ENCODE results near the gene GDPD4. TPM values are rescaled to one million over a fixed set of nuclear protein-coding genes. Genes with fewer than 3 reads are reported as not detected.

GDPD4 gene
- total RNA-seq, 1 donor from 2014 or later: not detected

DNA sequence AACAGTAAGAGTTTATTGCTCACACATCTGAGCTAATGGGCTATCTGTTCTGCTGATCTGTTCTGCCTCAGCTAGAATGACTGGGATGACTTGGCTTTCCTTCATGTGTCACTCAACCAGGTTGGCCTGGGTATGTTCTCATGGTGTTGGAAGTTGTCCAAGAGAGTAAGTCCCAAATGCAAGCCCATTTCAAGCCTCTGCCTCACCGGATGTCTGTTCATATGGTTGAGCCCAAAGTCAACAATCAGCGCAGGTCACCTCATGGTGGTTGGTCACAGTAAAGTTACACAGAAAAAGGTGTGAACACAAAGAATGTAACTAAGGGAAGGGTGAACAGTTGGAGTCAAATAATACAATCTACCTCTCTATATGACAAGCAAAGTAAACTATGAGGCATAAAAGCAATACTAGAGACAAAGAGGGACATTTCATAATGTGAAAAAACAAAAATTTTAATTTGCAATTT is 1.9 kb downstream of the GDPD4 start:
- DNase-seq: no peak

DNA sequence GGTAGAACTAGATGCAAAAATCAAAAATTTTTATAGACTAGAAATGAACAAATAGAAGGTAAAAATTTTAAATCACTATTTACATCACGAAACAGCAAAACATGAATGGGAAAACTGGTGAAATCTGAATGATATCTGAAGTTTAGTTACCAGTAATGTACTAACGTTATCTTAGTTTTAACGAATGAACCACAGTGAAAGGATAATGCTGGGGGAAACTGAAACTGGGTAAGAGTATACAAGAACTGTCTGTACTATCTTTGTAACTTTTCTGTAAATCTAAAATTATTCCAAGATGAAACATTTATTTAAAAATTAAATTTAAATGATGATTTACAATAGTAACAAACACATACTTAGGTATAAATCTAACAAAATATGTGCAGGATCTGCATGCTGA is 7.4 kb downstream of the GDPD4 start:
- no peak for DNase-seq

DNA sequence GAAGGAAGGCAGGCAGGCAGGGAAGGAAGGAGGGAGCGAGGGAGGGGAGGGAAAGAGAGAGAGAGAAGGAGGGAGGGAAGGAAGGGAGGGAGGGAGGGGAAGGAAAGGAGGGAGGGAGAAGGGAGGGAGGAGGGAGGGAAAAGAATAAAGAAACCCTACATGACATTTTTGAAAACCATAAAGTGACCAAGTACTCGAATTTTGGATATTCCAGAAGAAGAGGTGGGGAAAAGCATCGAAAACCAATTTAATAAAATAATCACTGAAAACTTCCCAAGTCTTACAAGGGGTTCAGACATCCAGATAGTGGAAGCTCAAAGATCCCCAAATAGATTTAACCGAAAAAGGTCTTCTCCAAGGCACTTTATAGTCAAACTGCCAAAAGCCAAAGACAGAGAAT is 11.7 kb downstream of the GDPD4 start:
- no peak for DNase-seq

DNA sequence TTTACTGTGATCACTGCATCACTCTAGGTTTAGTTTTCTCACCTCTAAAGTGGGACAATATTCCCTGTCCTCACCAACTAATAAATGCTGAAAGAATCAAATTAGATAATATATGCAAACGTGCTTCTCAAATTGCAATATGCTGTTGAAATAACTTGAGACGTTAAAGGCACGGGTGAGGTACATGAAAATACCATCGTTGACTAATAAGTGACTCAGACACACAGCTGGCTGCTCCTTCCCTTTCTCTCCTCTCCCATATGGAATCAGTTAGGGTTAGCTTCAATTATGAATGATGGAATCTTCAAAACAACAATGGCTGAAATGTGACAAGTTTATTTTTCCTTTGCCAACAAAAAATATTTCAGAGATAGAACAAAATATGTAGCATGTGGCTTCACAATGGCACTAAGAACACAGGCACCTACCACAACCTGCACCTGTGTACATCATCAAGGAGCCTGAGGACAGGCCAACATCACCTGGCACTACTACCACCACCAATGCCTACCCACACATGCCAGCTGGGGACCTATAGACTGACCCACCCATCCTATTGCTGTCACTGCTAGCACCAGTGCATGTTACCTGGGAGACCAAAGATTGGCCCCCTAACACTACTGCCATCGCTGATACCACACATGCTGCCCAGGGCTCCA is 13.7 kb downstream of the GDPD4 start:
- DNase-seq: no peak

DNA sequence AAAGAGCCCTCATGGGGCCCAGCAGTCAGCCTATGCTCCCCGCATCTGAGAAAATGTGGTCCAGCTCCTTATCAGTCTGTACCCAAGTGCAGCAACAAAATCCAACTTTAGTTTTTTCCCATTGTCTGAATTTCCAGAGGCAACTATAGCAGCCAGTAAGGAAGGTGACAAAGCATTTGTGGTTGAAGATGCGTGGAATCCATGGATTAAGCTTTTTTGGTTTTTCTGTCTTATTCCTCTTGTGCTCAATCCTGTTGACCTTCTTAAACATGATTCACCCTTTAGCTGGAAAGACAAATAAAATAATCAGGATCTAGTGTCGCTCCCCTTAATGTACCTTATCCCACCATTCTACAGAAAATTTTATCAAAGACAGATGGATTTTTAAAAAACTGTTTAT is 14.3 kb downstream of the GDPD4 start:
- no peak for DNase-seq

DNA sequence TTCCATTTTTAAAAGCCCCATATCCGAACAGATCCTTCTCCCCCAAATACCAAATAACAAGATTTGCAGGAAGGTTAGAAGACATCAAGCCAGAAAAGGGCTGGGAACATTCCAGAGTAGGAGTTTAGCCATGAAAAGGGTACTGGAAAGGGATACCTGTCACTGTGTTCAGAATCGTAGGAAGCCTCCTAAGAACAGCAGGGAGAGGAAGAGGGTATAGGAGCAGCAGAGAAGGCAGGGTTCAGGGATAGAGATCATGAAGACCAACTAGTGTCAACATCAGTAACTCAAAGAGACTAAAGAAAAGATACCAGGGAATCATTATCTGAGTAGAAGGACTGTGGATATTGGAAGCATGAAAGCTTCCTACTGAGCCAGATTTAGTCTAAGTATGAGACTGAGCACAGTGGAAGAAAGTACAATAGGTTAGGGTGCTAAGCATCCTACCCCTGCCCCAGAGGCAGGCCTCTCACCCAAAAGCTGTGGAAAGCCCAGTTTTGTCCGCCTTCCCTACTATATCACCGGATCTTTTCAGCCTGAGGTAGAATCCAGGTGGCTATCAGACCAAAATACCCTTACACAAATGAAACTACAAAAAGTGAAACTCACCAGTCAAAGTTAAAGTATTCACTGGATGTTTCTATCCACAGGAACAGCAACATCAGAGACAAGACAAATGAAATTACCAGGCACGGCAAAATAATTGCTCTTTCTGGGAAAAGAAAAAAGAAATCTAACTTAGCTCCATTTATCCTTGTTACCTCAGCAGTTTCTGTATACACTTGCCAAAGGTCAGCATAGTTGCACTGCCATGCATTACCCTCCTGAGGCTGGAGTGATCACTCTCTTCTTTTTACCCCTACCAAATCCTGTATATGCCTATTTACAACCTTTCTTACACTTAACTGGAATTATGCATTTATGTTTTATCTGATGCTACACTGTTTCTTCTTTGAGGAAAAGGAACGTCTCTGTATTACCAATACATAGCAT is 16.7 kb downstream of the GDPD4 start:
- DNase-seq: no peak

DNA sequence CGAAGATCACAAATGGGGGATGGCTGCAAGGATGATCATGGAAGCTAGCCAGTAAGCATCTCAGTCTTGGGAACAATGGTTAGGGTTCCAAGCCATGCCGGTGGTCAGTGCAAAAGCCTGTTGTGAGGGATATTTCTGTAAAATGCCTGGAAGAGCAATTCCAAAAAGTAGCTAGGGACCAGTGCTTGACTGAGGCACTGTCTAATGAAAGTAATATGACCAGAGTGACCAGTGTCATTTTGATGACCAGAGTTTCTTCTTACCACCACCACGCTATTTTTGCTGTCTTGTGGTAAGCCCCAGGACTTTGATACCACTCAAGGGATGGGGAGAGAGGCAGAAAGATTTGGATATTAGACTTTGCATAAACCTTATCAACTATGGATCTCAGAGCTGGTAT is 18.4 kb downstream of the GDPD4 start:
- no peak for DNase-seq

DNA sequence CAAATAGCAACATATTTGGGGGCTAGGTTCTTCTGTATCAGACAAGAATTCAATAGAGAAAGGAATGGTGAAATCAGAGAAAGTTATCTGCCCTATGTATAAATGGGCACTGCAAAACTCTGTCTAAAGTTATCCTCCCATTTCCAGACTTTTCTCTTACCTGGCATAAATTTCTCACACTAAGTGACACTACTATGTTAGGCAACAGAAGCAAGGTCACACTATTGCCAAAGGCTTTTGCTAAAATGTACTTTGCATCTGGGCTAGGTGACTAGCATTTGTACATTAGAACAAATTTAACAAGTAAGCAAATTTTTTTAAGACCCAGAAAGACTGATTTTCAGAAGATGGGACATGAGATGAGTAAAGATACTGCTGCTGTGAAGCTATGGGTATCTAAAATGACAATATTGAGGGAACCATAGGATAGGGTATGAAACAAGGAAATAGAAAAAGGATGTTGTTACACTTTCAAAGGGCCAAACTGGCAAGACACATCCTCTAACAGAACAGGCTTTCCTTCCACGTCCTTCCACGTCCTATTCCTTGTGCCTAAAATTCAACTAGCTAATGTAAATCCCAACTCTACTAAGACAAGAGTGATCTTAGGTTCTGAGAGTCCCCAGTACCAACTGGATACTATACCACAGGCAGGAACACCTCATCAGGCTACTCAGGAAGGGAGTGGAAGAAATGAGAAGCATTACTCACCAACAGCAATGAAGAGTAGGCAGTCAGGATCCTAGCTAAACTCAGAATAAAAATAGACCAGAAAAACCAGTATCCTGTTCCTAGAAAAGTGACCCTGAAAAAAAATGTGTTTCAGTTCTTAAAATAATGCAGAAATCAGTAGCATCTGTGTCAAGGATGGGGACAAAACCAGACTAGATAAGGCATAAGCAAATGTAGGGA is 22.6 kb downstream of the GDPD4 start:
- DNase-seq: no peak

DNA sequence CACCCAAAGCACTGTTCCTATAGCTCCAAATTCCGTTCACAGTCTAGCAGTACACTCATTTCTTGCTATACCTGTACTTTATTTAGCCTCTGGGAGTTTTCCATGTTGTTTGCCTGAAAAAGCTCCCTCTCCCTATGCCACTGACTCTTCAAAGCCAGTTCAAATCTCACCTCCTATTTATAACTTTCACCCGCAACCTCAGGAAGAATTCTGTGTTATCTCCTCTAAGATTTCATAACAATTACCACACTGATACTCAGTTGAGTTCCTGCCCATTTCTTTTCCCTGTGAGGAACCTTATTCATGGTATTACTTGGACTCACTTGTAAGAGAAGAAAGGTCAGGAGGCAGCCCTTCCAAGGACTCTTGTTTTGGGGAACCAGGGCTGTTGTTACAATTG is 25.2 kb downstream of the GDPD4 start:
- DNase-seq: no peak

DNA sequence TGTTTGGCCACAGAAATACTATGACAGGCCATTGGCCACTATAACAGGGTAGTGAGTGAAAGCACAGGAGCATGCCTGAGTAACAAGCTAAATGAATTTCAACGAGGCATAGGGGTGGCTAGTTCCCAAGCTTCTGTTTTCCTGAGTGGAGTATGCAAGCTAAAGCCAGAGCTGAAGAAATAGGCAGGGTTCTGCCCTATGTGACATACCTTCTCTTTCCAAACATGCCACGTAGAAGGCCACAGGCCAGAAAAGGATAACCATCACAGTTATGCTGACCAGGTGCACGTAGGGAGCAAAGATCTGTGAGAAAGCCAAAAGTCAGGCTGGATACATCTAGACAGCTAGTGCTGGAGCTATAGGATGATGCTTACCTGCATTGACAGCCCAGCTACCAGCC is 30.6 kb downstream of the GDPD4 start:
- DNase-seq: no peak

DNA sequence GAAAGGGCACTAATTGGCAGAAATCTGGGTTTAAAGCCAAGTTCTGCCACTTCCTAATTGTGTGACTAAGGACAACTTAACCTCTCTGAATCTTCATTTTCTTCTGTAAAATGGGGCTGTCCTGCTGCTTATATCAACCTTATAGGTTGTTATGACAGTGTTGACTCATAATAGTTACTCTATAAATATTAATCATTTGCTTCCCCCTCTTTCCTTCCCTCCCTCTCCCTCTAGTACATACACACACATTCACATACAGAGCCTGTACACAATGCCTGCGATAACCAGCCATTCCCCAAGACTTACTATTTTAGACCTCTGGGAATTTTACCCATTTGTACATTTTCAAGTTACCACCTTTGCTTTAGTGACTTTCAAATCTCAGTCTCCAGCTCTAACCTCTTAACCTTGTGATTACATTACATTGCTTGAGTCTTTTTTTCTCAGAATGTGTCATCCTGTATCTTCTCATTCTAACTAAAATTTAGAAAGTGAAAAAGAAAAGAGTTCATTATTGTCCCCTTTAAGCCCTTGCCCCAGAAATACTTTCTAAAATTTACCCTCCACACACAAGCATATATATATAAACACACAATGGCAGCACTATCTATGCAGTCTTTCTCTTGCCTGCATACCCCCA is 31.9 kb downstream of the GDPD4 start:
- no peak for DNase-seq

DNA sequence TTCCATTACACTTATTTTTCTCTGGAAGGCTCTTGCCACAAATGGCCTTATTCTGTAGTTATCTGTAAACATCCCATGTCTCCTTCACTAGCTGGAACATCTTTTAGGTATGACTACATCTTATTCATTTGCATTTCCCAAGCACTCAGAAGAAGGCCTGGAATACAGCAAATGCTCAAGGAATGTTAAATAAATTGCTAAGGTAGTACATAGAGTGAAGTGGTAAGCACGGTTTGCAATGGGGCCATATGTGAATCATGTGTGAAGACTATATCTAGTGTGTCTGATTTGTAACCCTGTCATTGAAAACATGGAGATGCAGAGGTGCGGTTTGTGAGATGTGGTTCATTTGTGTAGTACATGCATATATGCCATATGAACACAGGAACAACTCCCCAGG is 33.5 kb downstream of the GDPD4 start:
- no peak for DNase-seq

DNA sequence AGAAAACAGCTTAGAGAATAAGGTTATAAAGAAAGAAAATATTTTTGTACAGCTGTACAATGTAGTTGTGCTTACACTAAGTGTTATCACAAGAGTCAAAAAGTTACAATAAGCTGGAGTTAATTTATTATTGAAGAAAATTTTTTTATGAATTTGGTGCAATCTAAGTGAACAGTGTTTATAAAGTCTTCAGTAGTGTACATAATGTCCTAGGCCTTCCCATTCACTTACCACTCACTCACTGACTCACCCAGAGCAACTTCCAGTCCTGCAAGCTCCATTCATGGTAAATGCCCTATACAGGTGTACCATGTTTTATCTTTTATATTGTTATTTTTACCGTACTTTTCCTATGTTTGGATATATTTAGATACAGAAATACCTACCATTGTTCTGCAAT is 34.7 kb downstream of the GDPD4 start:
- no peak for DNase-seq

DNA sequence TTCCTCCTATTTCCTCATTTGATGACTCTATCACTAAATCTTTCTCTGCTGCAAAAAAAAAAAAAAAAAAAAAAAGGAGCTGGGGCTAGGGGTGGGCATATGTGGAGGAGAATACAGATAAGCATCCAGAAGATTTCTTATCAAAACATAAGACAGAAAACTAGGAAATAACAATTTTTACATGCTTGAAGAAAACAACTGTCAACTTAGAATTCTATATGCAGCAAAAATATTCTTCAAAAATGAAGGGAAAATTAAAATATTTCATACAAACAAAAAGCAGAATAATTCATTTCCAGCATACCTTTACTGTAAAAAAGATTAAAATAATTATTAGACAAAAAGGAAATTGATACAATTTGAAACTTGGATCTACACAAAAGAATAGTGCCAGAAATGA is 38.7 kb downstream of the GDPD4 start:
- no peak for DNase-seq

DNA sequence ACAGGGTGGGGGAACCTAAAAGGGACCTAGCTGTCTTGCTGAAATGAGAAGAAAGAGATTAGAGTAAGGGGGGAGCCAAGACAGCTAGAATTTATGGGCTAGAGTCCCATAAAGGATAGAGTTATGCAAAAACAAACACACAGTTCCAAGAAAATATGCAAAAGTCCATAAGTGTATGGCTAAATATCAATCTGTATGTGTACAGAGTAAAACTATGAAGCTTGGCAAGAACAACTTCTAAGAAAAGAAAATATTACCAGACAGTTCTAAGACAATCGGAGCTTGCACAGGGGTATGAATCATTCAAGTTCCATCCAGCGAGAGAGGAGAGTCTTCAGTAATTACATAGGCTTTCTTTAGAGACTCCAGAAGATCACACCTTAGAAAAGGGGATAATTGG is 41.8 kb downstream of the GDPD4 start:
- DNase-seq: no peak

DNA sequence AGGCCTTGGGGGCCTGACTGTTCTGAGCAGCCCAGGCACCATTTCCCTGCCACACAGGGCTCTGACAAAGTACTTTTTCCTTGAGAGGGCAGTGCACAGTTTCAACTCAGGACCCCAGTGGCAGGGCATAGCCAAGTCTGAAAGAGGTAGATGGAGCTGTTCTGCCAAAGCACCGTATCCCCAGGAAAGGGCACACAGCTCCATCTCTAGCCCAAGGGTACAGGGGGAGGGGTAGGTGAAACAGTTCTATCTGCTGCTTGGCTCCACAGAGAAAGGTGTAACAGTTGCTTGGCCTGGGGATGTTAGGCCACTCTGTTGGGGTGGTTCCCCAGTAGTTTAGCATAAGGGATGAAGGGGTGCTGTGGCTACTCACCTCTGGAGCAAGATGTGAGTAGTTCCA is 47.8 kb downstream of the GDPD4 start:
- no peak for DNase-seq

DNA sequence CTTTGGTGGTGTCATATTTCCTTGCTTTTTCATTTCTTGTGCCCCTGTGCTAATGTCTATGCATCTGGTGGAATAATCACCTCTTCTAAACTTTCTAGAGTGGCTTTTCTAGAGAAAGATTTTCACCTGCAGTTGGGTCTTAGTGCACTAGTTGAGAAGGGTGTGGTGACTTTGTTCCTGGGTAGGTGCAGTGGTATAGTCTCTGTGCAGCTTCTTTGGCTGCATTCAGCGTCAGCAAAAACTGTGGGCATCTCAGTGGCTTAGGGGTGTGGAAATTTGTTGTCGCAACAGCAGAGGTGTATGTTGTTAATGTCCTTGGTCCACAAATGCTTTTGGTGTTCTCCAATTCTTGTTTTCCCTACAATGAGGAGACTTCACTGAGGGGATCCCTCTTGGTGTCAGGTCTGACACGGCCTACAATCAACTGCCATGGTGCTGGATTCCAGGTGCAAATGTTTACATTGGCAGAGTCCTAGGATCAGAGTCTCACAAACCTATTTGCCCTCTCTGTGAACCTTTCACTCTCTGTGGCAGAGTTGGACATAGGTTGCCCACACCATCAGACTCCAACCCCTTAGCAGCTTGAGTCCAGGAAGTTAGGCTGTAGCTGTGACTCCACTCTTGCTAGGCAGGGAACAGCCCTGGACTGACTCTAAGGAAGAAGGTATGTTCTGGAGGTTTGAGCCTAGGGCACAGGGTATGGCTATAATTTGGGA is 48.8 kb downstream of the GDPD4 start:
- DNase-seq: no peak

DNA sequence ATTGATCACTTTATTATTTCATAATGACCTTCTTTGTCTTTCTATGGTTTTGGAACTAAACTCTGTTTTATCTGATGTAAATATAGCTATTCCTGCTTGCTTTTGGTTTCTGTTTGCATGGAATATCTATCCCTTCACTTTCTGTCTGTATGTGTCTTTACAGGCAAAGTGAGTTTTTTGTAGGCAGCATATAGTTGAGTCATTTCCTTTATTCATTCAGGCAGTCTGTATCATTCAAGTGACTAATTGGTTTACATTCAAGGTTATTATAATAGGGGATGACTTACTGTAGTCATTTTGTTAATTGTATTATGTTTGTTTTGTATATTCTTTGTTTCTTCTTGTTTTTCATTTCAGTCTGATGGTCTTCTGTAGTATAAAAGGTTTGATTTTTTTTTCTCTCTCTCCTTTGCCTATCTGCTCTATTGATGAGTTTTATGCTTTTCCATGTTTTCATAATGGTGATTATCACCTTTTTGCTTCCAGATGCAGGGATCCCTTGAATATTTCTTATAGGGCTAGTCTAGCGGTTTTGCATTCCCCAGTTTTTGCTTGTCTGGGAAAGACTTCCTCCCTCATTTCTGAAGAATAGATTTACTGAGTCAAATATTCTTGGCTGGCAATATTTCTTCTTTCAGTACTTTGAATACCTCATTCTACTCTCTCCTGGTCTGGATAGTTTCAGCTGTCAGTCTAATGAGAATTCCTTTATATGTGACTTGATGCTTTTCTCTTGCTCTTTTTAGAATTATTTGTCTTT is 50.4 kb downstream of the GDPD4 start:
- no peak for DNase-seq

DNA sequence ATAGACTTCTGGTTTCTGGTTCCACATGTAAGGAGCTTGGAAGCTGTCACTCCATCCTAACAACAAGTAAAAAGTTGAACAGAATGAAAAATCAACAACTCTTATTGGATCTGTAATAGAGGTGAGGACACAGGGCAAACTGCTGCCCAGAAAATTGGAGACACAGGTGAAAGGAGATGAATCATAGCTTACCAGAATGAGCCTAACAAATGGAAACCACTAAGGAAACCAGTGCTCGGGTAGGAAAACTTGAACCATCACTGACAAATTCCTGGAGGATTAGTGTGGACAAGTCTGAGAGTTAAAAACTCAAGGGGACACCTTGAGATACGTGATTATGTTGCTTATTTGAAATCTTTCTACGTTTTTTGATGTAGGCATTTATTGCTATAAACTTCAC is 52.1 kb downstream of the GDPD4 start:
- no peak for DNase-seq

DNA sequence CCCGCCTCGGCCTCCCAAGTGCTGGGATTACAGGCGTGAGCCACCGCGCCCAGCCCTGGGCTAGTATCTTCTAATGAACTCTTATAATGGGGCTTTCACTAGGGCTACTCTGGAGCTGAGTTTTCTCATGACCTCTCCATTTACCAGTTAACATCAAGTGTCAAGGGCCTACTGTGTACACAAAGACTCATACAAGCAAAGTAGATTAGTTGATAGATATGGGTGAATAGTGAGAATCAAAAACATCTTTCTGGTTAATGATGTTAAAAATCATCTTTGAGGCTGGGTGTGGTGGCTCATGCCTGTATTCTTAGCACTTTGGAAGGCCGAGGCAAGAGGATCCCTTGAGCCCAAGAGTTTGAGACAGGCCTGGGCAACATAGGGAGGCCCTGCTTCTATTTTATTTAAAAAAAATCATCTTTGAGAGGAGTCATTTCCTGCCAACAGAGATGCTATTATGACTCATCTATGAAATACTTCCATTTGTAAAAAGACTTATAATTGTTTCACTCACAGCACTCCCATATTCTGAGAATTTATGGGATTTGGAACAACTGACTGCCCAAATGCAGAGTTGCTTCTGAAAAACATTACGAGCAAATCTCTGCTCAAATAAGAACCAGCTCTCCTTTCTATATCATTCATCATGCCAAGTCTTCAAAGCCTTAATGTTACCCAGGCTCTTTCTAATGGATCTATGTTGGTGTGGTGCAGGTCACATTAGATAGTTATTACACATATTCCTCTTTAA is 57.0 kb downstream of the GDPD4 start:
- no peak for DNase-seq
